GM23338 (cell line): ENCODE results near the gene MYO18B. TPM values are rescaled to one million over a fixed set of nuclear protein-coding genes. Genes with fewer than 3 reads are reported as not detected.

Experiments
- ATAC-seq: fragments of 200-7000 bp; cut with Tn5 transposase; 3 replicates; pipeline ENCODE4 v1.9.1; 2020
- DNase-seq: peaks from one replicate; pipeline ENCODE4 v3.0.0-alpha.2; 2015; ENCODE audit warnings: low spot score
- H2AFZ ChIP-seq: fragments of 200-600 bp; sonication (generic); 2 replicates; pipeline ENCODE4 v1.8.0; 2016; ENCODE audit warnings: antibody characterized with exemption, mild to moderate bottlenecking, moderate library complexity
- H3F3A ChIP-seq: fragments of 200-600 bp; sonication (generic); replicated peaks from 2 replicates; pipeline ENCODE4 v1.8.0; 2017; ENCODE audit warnings: antibody characterized with exemption, mixed run types, low read depth
- H3K27ac ChIP-seq: fragments of 200-600 bp; sonication (generic); 2 replicates; pipeline ENCODE4 v1.6.1; 2016; ENCODE audit warnings: low read depth
- H3K27me3 ChIP-seq: fragments of 200-600 bp; sonication (generic); 2 replicates; pipeline ENCODE4 v1.8.0; 2016; ENCODE audit warnings: mild to moderate bottlenecking, mixed run types, moderate library complexity; ENCODE audit not compliant: insufficient read depth
- H3K36me3 ChIP-seq: fragments of 200-600 bp; sonication (generic); 2 replicates; pipeline ENCODE4 v1.8.0; 2016; ENCODE audit warnings: mild to moderate bottlenecking; ENCODE audit not compliant: insufficient read depth
- H3K4me1 ChIP-seq: fragments of 200-600 bp; sonication (generic); 2 replicates; pipeline ENCODE4 v1.8.0; 2016; ENCODE audit warnings: mild to moderate bottlenecking, moderate library complexity; ENCODE audit not compliant: insufficient read depth
- H3K4me2 ChIP-seq: fragments of 200-600 bp; sonication (generic); 2 replicates; pipeline ENCODE4 v1.7.1; 2017; ENCODE audit warnings: mixed run types
- H3K4me3 ChIP-seq: fragments of 200-600 bp; sonication (generic); 2 replicates; pipeline ENCODE4 v1.6.1; 2016; ENCODE audit warnings: mixed run types
- H3K79me2 ChIP-seq: fragments of 200-600 bp; sonication (generic); replicated peaks from 2 replicates; pipeline ENCODE4 v1.8.0; 2017; ENCODE audit warnings: mild to moderate bottlenecking; ENCODE audit not compliant: insufficient read depth
- H3K9me2 ChIP-seq: fragments of 200-600 bp; sonication (generic); 2 replicates; pipeline ENCODE4 v1.8.0; 2017; ENCODE audit not compliant: insufficient read depth
- H4K20me1 ChIP-seq: fragments of 200-600 bp; sonication (generic); replicated peaks from 2 replicates; pipeline ENCODE4 v1.8.0; 2017; ENCODE audit warnings: mild to moderate bottlenecking; ENCODE audit not compliant: insufficient read depth
- H3K27ac Mint-ChIP-seq: 2 replicates; pipeline ENCODE4 v1.8.0; 2020; ENCODE audit warnings: inconsistent platforms, mild to moderate bottlenecking, moderate library complexity, mixed read lengths
- H3K27me3 Mint-ChIP-seq: 3 replicates; pipeline ENCODE4 v1.8.0; 2022; ENCODE audit warnings: low read depth, mild to moderate bottlenecking, moderate library complexity, mixed read lengths, inconsistent platforms; ENCODE audit not compliant: insufficient read depth, poor library complexity
- H3K36me3 Mint-ChIP-seq: 3 replicates; pipeline ENCODE4 v1.8.0; 2021; ENCODE audit warnings: low read depth, mild to moderate bottlenecking, inconsistent platforms, moderate library complexity, mixed read lengths
- H3K4me1 Mint-ChIP-seq: 3 replicates; pipeline ENCODE4 v1.8.0; 2020; ENCODE audit warnings: mild to moderate bottlenecking, inconsistent platforms, mixed read lengths
- H3K4me3 Mint-ChIP-seq: 3 replicates; pipeline ENCODE4 v1.8.0; 2021; ENCODE audit warnings: moderate library complexity, mild to moderate bottlenecking, inconsistent platforms, mixed read lengths
- H3K9me3 Mint-ChIP-seq: 3 replicates; pipeline ENCODE4 v1.8.0; 2020; ENCODE audit warnings: moderate library complexity, mild to moderate bottlenecking, inconsistent platforms, mixed read lengths
- EZH2phosphoT487 ChIP-seq: fragments of 200-600 bp; sonication (generic); IDR thresholded peaks from one replicate; pipeline ENCODE4 v1.8.1; 2018; ENCODE audit warnings: antibody characterized with exemption; ENCODE audit not compliant: unreplicated experiment
- JUNB ChIP-seq: IDR thresholded peaks from one replicate; pipeline ENCODE4 v1.6.1; 2016; ENCODE audit warnings: antibody characterized with exemption; ENCODE audit not compliant: unreplicated experiment
- NANOG ChIP-seq: IDR thresholded peaks from 2 replicates; pipeline ENCODE4 v1.6.1; 2016; ENCODE audit warnings: antibody characterized with exemption, borderline replicate concordance
- POLR2AphosphoS5 ChIP-seq: IDR thresholded peaks from 2 replicates; pipeline ENCODE4 v1.6.1; 2016; ENCODE audit warnings: antibody characterized with exemption, low read depth
- STAT1 ChIP-seq: IDR thresholded peaks from one replicate; pipeline ENCODE4 v1.6.1; 2016; ENCODE audit warnings: antibody characterized with exemption; ENCODE audit not compliant: unreplicated experiment
- ZNF114 ChIP-seq: fragments of 250-450 bp; sonication (Bioruptor Pico); IDR thresholded peaks from 2 replicates; pipeline ENCODE4 v1.5.0; 2020; ENCODE audit warnings: mild to moderate bottlenecking, moderate library complexity
- polyA plus RNA-seq: library from polyadenylated mRNA; unstranded; fragments of >200 nt; fragmentation: Nextera tagmentation; extraction: Ambion mirVana; gene quantifications from 2 replicates; pipeline ENCODE4 v1.2.1, GENCODE V29; 2016
- total RNA-seq: library from RNA; depleted of rRNA; stranded (reverse); fragments of >200 nt; shearing (Covaris generic); gene quantifications from 2 replicates; pipeline ENCODE4 v1.2.3, GENCODE V29; 2014
- TF ChIP-seq, protein P1 (sequence below): fragments of 250-450 bp; sonication (Bioruptor Pico); IDR thresholded peaks from 2 replicates; pipeline ENCODE4 v1.5.0; 2020; ENCODE audit warnings: mild to moderate bottlenecking, moderate library complexity
- TF ChIP-seq, protein P2 (sequence below): IDR thresholded peaks from one replicate; pipeline ENCODE4 v1.6.1; 2018; ENCODE audit warnings: antibody characterized with exemption; ENCODE audit not compliant: unreplicated experiment
- TF ChIP-seq, protein P3 (sequence below), 2 experiments: fragments of 200-600 bp in 1 of 2; sonication (generic) in 1 of 2; conservative IDR thresholded peaks; 2 replicates each; pipeline versions ENCODE4 v1.5.1 to v1.6.1; 2016 to 2017; ENCODE audit warnings: antibody characterized with exemption in 2 of 2, low read depth in 2 of 2, mild to moderate bottlenecking in 2 of 2, moderate library complexity in 1 of 2

The MYO18B gene
- total and polyA plus RNA-seq, 2 experiments from 2014 or later, result 0.36 to 0.45 TPM

DNA sequence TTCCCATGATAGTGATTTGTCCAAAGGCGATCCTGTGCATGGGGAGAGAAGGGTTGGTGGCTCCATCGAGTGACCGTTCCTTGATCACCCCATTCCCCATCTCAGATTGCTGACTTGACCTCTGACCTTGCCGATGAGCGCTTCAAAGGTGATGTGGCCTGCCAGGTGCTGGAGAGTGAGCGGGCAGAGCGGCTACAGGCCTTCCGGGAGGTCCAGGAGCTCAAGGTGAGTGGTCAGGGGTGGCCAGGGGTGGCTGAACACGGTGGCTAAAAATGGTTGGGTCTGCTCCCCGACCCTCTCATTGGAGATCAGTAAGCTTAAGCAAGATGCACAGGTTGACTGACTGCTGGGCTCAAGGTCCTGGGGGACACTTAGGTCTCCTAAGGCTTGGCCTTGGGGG, 148.7 kb downstream of the MYO18B start (continued):
- TF ChIP-seq, protein P1, sequence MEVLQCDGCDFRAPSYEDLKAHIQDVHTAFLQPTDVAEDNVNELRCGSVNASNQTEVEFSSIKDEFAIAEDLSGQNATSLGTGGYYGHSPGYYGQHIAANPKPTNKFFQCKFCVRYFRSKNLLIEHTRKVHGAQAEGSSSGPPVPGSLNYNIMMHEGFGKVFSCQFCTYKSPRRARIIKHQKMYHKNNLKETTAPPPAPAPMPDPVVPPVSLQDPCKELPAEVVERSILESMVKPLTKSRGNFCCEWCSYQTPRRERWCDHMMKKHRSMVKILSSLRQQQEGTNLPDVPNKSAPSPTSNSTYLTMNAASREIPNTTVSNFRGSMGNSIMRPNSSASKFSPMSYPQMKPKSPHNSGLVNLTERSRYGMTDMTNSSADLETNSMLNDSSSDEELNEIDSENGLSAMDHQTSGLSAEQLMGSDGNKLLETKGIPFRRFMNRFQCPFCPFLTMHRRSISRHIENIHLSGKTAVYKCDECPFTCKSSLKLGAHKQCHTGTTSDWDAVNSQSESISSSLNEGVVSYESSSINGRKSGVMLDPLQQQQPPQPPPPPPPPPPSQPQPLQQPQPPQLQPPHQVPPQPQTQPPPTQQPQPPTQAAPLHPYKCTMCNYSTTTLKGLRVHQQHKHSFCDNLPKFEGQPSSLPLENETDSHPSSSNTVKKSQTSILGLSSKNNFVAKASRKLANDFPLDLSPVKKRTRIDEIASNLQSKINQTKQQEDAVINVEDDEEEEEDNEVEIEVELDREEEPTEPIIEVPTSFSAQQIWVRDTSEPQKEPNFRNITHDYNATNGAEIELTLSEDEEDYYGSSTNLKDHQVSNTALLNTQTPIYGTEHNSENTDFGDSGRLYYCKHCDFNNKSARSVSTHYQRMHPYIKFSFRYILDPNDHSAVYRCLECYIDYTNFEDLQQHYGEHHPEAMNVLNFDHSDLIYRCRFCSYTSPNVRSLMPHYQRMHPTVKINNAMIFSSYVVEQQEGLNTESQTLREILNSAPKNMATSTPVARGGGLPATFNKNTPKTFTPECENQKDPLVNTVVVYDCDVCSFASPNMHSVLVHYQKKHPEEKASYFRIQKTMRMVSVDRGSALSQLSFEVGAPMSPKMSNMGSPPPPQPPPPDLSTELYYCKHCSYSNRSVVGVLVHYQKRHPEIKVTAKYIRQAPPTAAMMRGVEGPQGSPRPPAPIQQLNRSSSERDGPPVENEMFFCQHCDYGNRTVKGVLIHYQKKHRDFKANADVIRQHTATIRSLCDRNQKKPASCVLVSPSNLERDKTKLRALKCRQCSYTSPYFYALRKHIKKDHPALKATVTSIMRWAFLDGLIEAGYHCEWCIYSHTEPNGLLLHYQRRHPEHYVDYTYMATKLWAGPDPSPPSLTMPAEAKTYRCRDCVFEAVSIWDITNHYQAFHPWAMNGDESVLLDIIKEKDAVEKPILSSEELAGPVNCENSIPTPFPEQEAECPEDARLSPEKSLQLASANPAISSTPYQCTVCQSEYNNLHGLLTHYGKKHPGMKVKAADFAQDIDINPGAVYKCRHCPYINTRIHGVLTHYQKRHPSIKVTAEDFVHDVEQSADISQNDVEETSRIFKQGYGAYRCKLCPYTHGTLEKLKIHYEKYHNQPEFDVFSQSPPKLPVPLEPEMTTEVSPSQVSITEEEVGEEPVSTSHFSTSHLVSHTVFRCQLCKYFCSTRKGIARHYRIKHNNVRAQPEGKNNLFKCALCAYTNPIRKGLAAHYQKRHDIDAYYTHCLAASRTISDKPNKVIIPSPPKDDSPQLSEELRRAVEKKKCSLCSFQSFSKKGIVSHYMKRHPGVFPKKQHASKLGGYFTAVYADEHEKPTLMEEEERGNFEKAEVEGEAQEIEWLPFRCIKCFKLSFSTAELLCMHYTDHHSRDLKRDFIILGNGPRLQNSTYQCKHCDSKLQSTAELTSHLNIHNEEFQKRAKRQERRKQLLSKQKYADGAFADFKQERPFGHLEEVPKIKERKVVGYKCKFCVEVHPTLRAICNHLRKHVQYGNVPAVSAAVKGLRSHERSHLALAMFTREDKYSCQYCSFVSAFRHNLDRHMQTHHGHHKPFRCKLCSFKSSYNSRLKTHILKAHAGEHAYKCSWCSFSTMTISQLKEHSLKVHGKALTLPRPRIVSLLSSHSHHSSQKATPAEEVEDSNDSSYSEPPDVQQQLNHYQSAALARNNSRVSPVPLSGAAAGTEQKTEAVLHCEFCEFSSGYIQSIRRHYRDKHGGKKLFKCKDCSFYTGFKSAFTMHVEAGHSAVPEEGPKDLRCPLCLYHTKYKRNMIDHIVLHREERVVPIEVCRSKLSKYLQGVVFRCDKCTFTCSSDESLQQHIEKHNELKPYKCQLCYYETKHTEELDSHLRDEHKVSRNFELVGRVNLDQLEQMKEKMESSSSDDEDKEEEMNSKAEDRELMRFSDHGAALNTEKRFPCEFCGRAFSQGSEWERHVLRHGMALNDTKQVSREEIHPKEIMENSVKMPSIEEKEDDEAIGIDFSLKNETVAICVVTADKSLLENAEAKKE (CRISPR knock-in tag), result no peak
- TF ChIP-seq STAT1 (no peak), EZH2phosphoT487 (no peak), ZNF114 (no peak), NANOG (no peak)
- TF ChIP-seq, protein P2, sequence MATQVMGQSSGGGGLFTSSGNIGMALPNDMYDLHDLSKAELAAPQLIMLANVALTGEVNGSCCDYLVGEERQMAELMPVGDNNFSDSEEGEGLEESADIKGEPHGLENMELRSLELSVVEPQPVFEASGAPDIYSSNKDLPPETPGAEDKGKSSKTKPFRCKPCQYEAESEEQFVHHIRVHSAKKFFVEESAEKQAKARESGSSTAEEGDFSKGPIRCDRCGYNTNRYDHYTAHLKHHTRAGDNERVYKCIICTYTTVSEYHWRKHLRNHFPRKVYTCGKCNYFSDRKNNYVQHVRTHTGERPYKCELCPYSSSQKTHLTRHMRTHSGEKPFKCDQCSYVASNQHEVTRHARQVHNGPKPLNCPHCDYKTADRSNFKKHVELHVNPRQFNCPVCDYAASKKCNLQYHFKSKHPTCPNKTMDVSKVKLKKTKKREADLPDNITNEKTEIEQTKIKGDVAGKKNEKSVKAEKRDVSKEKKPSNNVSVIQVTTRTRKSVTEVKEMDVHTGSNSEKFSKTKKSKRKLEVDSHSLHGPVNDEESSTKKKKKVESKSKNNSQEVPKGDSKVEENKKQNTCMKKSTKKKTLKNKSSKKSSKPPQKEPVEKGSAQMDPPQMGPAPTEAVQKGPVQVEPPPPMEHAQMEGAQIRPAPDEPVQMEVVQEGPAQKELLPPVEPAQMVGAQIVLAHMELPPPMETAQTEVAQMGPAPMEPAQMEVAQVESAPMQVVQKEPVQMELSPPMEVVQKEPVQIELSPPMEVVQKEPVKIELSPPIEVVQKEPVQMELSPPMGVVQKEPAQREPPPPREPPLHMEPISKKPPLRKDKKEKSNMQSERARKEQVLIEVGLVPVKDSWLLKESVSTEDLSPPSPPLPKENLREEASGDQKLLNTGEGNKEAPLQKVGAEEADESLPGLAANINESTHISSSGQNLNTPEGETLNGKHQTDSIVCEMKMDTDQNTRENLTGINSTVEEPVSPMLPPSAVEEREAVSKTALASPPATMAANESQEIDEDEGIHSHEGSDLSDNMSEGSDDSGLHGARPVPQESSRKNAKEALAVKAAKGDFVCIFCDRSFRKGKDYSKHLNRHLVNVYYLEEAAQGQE, result no peak

DNA sequence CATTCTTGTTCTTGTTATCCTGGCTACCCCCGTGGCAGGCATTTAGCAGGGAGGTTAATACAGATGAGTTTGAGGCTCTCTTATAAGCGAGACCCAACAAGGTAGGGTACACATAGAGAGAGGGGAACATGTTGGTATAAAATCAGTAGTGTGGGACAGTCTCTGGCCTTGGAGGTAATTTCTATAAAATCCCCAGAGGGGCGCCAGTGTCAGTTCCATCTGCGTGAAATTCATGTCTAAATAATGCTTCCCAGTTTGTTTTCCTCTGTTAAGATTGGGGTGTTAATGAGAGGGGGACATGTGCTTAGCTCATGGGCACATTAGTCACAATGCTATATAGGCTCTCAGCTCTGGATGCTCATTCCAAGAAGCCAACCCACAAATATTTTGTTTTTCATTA, 150.7 kb downstream of the MYO18B start:
- H3K27me3 ChIP-seq, result 0 out of 2 replicates have a peak, but pooled peaks cover 2% of the 10 kb centered on the region
- no peak overlapping the region for H3K27ac ChIP-seq
- H3K27me3 Mint-ChIP-seq, result peaks cover 6% of the 10 kb centered on the region
- H3K27ac Mint-ChIP-seq, result no peak overlapping the region
- H3K36me3 Mint-ChIP-seq, result no peaks in the 10 kb centered on the region
- H3K79me2 ChIP-seq, result no peaks in the 10 kb centered on the region
- no peaks in the 10 kb centered on the region for H3F3A ChIP-seq
- no peak overlapping the region for H3K4me3 Mint-ChIP-seq
- H3K4me2 ChIP-seq, result no peak overlapping the region
- no peaks in the 10 kb centered on the region for H3K4me1 ChIP-seq
- H3K9me2 ChIP-seq, result no peaks in the 10 kb centered on the region
- no peak overlapping the region for H2AFZ ChIP-seq
- TF ChIP-seq ZNF114, result no peak
- TF ChIP-seq STAT1, result no peak
- no peak for TF ChIP-seq NANOG
- TF ChIP-seq, protein P3, sequence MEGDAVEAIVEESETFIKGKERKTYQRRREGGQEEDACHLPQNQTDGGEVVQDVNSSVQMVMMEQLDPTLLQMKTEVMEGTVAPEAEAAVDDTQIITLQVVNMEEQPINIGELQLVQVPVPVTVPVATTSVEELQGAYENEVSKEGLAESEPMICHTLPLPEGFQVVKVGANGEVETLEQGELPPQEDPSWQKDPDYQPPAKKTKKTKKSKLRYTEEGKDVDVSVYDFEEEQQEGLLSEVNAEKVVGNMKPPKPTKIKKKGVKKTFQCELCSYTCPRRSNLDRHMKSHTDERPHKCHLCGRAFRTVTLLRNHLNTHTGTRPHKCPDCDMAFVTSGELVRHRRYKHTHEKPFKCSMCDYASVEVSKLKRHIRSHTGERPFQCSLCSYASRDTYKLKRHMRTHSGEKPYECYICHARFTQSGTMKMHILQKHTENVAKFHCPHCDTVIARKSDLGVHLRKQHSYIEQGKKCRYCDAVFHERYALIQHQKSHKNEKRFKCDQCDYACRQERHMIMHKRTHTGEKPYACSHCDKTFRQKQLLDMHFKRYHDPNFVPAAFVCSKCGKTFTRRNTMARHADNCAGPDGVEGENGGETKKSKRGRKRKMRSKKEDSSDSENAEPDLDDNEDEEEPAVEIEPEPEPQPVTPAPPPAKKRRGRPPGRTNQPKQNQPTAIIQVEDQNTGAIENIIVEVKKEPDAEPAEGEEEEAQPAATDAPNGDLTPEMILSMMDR (conservative IDR thresholded peaks at IDR 0.05; ENCODE audit: low read depth in 2 of 2), result peak; percentile 44 to 45
- no peak for TF ChIP-seq JUNB
- TF ChIP-seq POLR2AphosphoS5, result no peak
- peak; percentile 44 for ATAC-seq
- DNase-seq, result peak; percentile 22
- no peaks in the 10 kb centered on the region for H3K9me3 Mint-ChIP-seq
- H4K20me1 ChIP-seq, result no peaks in the 10 kb centered on the region
- no peaks in the 10 kb centered on the region for H3K36me3 ChIP-seq
- H3K4me3 ChIP-seq, result no peak overlapping the region
- H3K4me1 Mint-ChIP-seq, result peaks cover 7% of the 10 kb centered on the region; the same call in 2 of the 3 replicates
